Sigmoid colon (tissue), 7 donors: ENCODE results near the gene NFE2L3. TPM values are rescaled to one million over a fixed set of nuclear protein-coding genes. Genes with fewer than 3 reads are reported as not detected.
"Not testable (repeated sequence)": the region's sequence is repeated elsewhere in the genome, so short reads cannot be mapped to it uniquely, and the experiment has no call there.

Experiments
- DNase-seq: peaks from one replicate; pipeline ENCODE4 v3.0.0-alpha.2; 2019
- H3K27ac ChIP-seq, 4 donors: fragments of 200-600 bp; sonication (generic); one replicate each; pipeline ENCODE4 v1.5.1; 2016 to 2019; ENCODE audit warnings: mild to moderate bottlenecking in 1 of 4
- H3K27me3 ChIP-seq, 3 donors: fragments of 200-600 bp; sonication (generic); one replicate each; pipeline ENCODE4 v1.5.1; 2019; ENCODE audit warnings: mild to moderate bottlenecking in 1 of 3
- H3K36me3 ChIP-seq, 4 donors: fragments of 200-600 bp; sonication (generic); one replicate each; pipeline ENCODE4 v1.5.1; 2016 to 2019
- H3K4me1 ChIP-seq, 4 donors: fragments of 200-600 bp; sonication (generic); one replicate each; pipeline ENCODE4 v1.5.1; 2017 to 2019
- H3K4me3 ChIP-seq, 4 donors: fragments of 200-600 bp; sonication (generic); one replicate each; pipeline ENCODE4 v1.5.1; 2017 to 2019; ENCODE audit warnings: mild to moderate bottlenecking in 2 of 4, moderate library complexity in 1 of 4
- H3K9me3 ChIP-seq, 4 donors: fragments of 200-600 bp in 3 of 4; sonication (generic) in 3 of 4; one replicate each; pipeline versions ENCODE4 v1.5.1 to v1.6.1; 2013 to 2019
- EP300 ChIP-seq, 4 donors: sonication (generic); formaldehyde crosslinking; IDR thresholded peaks; one replicate each; pipeline ENCODE4 v1.6.1; 2017; ENCODE audit warnings: antibody characterized with exemption in 4 of 4
- POLR2A ChIP-seq, 2 donors: fragments of 450-650 bp; IDR thresholded peaks; one replicate each; pipeline ENCODE4 v1.6.1; 2016; ENCODE audit warnings: antibody characterized with exemption in 2 of 2, mild to moderate bottlenecking in 2 of 2, moderate library complexity in 2 of 2
- POLR2AphosphoS5 ChIP-seq, 4 donors: sonication (generic); formaldehyde crosslinking; IDR thresholded peaks; one replicate each; pipeline ENCODE4 v1.6.1; 2017; ENCODE audit warnings: antibody characterized with exemption in 4 of 4
- WGBS, 2 donors: extraction: QIAGEN DNeasy Blood & Tissue Kit; methylation state at CpG; one replicate each; pipeline ENCODE4 v1.1.7; 2013; 5-methylcytosine and 5-hydroxymethylcytosine counted together
- intact Hi-C: fragments of 100-400 bp; cut with DNase I; formaldehyde crosslinking; loops from one replicate; pipeline ENCODE4 v1.15.1; 2023
- polyA plus RNA-seq, 3 donors: library from polyadenylated mRNA; stranded (reverse); fragments of 200-250 nt; gene quantifications; one replicate each; pipeline ENCODE4 v1.2.3, GENCODE V29; 2013
- total RNA-seq, 4 donors: library from RNA; depleted of rRNA; stranded (reverse); fragments of >200 nt; gene quantifications; one replicate each; pipeline ENCODE4 v1.1.0, GENCODE V29; 2016
- TF ChIP-seq, protein P1 (sequence below), 4 experiments: fragments of 450-650 bp in 3 of 4; fragments of 200-600 bp in 1 of 4; IDR thresholded peaks; one replicate each; pipeline ENCODE4 v1.5.1; 2016 to 2019; ENCODE audit warnings: antibody characterized with exemption in 4 of 4, mild to moderate bottlenecking in 3 of 4, moderate library complexity in 2 of 4
- donor health status: healthy with polysubstance abuse.
- donor health status: Bipolar disorder and iron deficiency.
- donor health status: healthy.

Gene NFE2L3
- total and polyA plus RNA-seq, 7 donors: 0.55 to 15.0 (median 1.9) TPM

DNA sequence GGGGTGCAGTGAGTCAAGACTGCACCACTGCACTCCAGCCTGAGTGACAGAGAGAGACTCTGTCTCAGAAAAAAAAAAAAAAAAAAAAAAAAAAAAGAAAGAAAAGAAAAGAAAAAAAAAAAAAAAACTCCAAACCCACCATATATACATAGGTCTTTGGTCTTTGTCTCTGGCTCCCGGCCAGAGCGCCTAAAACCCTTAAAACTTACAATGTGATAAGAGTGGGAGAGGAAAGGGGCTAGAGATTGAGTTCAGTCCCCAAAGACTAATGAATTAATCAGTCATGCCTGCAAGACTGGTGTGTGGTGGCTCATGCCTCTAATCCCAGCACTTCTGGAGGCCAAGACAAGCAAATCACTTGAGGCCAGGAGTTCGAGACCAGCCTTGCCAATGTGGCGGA is 6.8 kb upstream of the NFE2L3 start:
- peaks cover 0 to 5% (median 0%) of the 10 kb centered on the region in 3 donors for H3K27me3 ChIP-seq
- TF ChIP-seq POLR2A (IDR thresholded peaks at IDR 0.05): no peak
- TF ChIP-seq POLR2AphosphoS5 (IDR thresholded peaks at IDR 0.05): no peak
- TF ChIP-seq, protein P1, sequence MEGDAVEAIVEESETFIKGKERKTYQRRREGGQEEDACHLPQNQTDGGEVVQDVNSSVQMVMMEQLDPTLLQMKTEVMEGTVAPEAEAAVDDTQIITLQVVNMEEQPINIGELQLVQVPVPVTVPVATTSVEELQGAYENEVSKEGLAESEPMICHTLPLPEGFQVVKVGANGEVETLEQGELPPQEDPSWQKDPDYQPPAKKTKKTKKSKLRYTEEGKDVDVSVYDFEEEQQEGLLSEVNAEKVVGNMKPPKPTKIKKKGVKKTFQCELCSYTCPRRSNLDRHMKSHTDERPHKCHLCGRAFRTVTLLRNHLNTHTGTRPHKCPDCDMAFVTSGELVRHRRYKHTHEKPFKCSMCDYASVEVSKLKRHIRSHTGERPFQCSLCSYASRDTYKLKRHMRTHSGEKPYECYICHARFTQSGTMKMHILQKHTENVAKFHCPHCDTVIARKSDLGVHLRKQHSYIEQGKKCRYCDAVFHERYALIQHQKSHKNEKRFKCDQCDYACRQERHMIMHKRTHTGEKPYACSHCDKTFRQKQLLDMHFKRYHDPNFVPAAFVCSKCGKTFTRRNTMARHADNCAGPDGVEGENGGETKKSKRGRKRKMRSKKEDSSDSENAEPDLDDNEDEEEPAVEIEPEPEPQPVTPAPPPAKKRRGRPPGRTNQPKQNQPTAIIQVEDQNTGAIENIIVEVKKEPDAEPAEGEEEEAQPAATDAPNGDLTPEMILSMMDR (IDR thresholded peaks at IDR 0.05): no peak
- no peak for TF ChIP-seq EP300 (IDR thresholded peaks at IDR 0.05)
- DNase-seq: no peak
- H3K9me3 ChIP-seq: no peaks in the 10 kb centered on the region
- WGBS, 2 donors: 94 to 97% methylated on average over 4 of the region's 4 CpGs
- no peak overlapping the region for H3K4me3 ChIP-seq
- intact Hi-C loops: no loop called here
- H3K36me3 ChIP-seq: no peaks in the 10 kb centered on the region
- no peaks in the 10 kb centered on the region for H3K4me1 ChIP-seq
- no peak overlapping the region for H3K27ac ChIP-seq

DNA sequence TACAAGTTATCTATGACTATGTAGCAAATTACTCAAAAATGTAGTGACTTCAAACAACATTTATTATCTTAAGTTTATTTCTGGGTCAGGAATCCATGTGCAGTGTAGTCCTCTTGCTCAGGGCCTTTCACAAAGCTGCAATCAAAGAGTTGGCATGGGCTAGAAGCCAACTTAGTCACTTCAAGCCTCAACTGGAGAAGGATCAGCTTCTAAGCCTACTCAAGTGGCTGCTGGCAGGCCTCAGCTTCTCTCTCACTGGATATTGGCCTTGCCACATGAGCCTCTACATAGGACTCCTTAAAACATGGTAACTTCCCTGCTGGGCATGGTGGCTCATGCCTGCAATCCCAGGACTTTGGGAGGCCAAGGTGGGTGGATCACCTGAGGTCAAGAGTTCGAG is 5.0 kb upstream of the NFE2L3 start:
- Histone ChIP-seq H3K27me3 (peaks cover 4 to 23% (median 16%) of the 10 kb centered on the region in 3 donors), H3K4me3 (no peak overlapping the region), H3K4me1 (peaks cover 0 to 4% (median 3%) of the 10 kb centered on the region in 4 donors), H3K9me3 (no peaks in the 10 kb centered on the region), H3K27ac (no peak overlapping the region), H3K36me3 (no peaks in the 10 kb centered on the region)
- no peak for DNase-seq
- intact Hi-C loops: no loop called here
- no peak for TF ChIP-seq POLR2AphosphoS5 (IDR thresholded peaks at IDR 0.05)
- TF ChIP-seq, protein P1 (IDR thresholded peaks at IDR 0.05): no peak
- no peak for TF ChIP-seq POLR2A (IDR thresholded peaks at IDR 0.05)
- no peak for TF ChIP-seq EP300 (IDR thresholded peaks at IDR 0.05)
- 96 to 98% methylated on average over 1 of the region's 1 CpG for WGBS, 2 donors

DNA sequence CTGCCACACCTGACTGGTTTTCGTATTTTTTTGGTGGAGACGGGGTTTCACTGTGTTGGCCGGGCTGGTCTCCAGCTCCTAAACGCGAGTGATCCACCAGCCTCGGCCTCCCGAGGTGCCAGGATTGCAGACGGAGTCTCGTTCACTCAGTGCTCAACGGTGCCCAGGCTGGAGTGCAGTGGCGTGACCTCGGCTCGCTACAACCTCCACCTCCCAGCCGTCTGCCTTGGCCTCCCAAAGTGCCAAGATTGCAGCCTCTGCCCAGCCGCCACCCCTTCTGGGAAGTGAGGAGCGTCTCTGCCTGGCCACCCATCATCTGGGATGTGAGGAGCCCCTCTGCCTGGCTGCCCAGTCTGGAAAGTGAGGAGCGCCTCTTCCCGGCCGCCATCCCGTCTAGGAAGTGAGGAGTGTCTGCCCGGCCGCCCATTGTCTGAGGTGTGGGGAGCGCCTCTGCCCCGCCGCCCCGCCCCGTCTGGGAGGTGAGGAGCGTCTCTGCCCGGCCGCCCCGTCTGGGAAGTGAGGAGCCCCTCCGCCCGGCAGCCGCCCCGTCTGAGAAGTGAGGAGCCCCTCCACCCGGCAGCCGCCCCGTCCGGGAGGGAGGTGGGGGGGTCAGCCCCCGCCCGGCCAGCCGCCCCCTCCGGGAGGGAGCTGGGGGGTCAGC is 4.2 kb upstream of the NFE2L3 start:
- H3K36me3 ChIP-seq, H3K27ac ChIP-seq, intact Hi-C loops, H3K4me3 ChIP-seq, H3K9me3 ChIP-seq, DNase-seq: not testable (repeated sequence)
- H3K27me3 ChIP-seq: peaks cover 12 to 31% (median 24%) of the 10 kb centered on the region in 3 donors
- H3K4me1 ChIP-seq: peaks cover 0 to 12% (median 10%) of the 10 kb centered on the region in 4 donors
- 95 to 96% methylated on average over 43 of the region's 43 CpGs for WGBS, 2 donors

DNA sequence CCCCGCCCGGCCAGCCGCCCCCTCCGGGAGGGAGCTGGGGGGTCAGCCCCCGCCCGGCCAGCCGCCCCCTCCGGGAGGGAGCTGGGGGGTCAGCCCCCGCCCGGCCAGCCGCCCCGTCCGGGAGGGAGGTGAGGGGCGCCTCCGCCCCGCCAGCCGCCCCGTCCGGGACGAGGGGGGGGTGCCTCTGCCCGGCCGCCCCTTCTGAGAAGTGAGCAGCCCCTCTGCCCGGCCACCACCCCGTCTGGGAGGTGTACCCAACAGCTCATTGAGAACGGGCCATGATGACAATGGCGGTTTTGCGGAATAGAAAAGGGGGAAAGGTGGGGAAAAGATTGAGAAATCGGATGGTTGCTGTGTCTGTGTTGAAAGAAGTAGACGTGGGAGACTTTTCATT is 3.7 kb upstream of the NFE2L3 start:
- H3K27me3 ChIP-seq: peaks cover 16 to 36% (median 29%) of the 10 kb centered on the region in 3 donors
- WGBS, 2 donors: 94 to 96% methylated on average over 29 of the region's 29 CpGs

DNA sequence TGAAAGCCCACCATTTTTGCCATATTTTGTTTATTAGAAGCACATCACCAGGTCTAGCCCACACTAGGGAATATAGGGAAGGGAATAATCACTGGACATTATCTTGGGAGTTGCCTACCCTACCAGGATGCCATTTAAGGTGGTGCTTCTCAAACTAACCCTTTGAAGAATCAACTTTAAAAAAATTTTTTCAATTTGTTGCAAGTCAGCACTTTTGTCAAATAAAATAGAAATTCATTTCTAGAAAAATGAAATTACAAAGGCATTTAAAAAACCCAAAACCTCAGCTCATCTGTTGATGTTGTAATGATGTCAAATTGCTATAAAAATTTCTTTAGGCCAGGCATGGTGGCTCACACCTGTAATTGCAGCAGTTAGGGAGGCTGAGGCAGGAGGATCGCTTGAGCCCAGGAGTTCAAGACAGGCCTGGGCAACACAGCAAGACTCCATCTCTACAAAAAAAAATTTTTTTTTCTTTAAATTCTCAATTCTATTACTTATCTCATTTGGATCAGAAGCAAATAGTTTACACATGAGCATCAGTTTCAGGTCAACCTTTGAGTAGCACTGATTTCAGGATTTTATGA is 2.5 kb upstream of the NFE2L3 start:
- Histone ChIP-seq H3K36me3 (no peaks in the 10 kb centered on the region), H3K27me3 (peaks cover 19 to 48% (median 37%) of the 10 kb centered on the region in 3 donors), H3K27ac (no peak overlapping the region), H3K4me1 (peaks cover 0 to 16% (median 14%) of the 10 kb centered on the region in 4 donors), H3K4me3 (no peak overlapping the region), H3K9me3 (no peaks in the 10 kb centered on the region)
- TF ChIP-seq POLR2A (IDR thresholded peaks at IDR 0.05) (no peak), POLR2AphosphoS5 (IDR thresholded peaks at IDR 0.05) (no peak), EP300 (IDR thresholded peaks at IDR 0.05) (no peak)
- TF ChIP-seq, protein P1 (IDR thresholded peaks at IDR 0.05): no peak
- no peak for DNase-seq
- WGBS, 2 donors: 97 to 100% methylated on average over 1 of the region's 1 CpG
- intact Hi-C loops: no loop called here

More for the DNA sequence above, 3.7 kb upstream of the NFE2L3 start:
- H3K27ac ChIP-seq, intact Hi-C loops, H3K36me3 ChIP-seq, H3K9me3 ChIP-seq, H3K4me3 ChIP-seq, DNase-seq: not testable (repeated sequence)
- peaks cover 0 to 16% (median 14%) of the 10 kb centered on the region in 4 donors for H3K4me1 ChIP-seq
